Gastroesophageal sphincter (tissue), 4 donors: ENCODE measurements around the gene C17orf67. TPM values are rescaled to one million over a fixed set of nuclear protein-coding genes. Genes with fewer than 3 reads are reported as not detected.

Source experiments
- ATAC-seq: fragments of 150-250 bp; one replicate; pipeline ENCODE4 v1.9.1; 2016; ENCODE audit warnings: mild to moderate bottlenecking, moderate library complexity
- H3K27ac ChIP-seq, 4 donors: fragments of 200-600 bp; sonication (generic) in 3 of 4; 1 replicate in 3 of 4; 2 replicates in 1 of 4; pipeline ENCODE4 v1.5.1; 2016 to 2019
- H3K27me3 ChIP-seq: fragments of 200-600 bp; sonication (generic); one replicate; pipeline ENCODE4 v1.5.1; 2019
- H3K36me3 ChIP-seq, 2 donors: fragments of 200-600 bp; sonication (generic); one replicate each; pipeline ENCODE4 v1.5.1; 2019; ENCODE audit warnings: control low read depth in 1 of 2
- H3K4me1 ChIP-seq, 3 donors: fragments of 200-600 bp; sonication (generic); 1 replicate in 2 of 3; 2 replicates in 1 of 3; pipeline ENCODE4 v1.5.1; 2016 to 2019; ENCODE audit warnings: control low read depth in 2 of 3
- H3K4me3 ChIP-seq, 2 donors: fragments of 200-600 bp; sonication (generic); one replicate each; pipeline ENCODE4 v1.5.1; 2019; ENCODE audit warnings: mild to moderate bottlenecking in 1 of 2, moderate library complexity in 1 of 2
- H3K9me3 ChIP-seq, 3 donors: fragments of 200-600 bp; sonication (generic); one replicate each; pipeline ENCODE4 v1.5.1; 2017 to 2019; ENCODE audit warnings: control low read depth in 2 of 3
- EP300 ChIP-seq: sonication (generic); formaldehyde crosslinking; IDR thresholded peaks from one replicate; pipeline ENCODE4 v1.6.1; 2017; ENCODE audit warnings: antibody characterized with exemption, mild to moderate bottlenecking
- POLR2A ChIP-seq, 2 donors: fragments of 450-650 bp; IDR thresholded peaks; one replicate each; pipeline ENCODE4 v1.6.1; 2017; ENCODE audit warnings: antibody characterized with exemption in 2 of 2, mild to moderate bottlenecking in 2 of 2, moderate library complexity in 1 of 2
- POLR2AphosphoS5 ChIP-seq: sonication (generic); formaldehyde crosslinking; IDR thresholded peaks from one replicate; pipeline ENCODE4 v1.6.1; 2017; ENCODE audit warnings: antibody characterized with exemption
- WGBS, 2 donors: methylation state at CpG; one replicate each; pipeline ENCODE4 v1.1.5; 2018; ENCODE audit warnings: low coverage in 1 of 2; 5-methylcytosine and 5-hydroxymethylcytosine counted together
- total RNA-seq, 4 donors: library from RNA; depleted of rRNA; stranded (reverse); fragments of >200 nt; gene quantifications; one replicate each; pipeline ENCODE4 v1.1.0, GENCODE V29; 2016
- TF ChIP-seq, protein P1 (sequence below), 4 experiments: fragments of 200-600 bp in 2 of 4; fragments of 450-650 bp in 2 of 4; sonication (generic) in 1 of 4; IDR thresholded peaks; one replicate each; pipeline ENCODE4 v1.5.1; 2017 to 2019; ENCODE audit warnings: antibody characterized with exemption in 4 of 4, mild to moderate bottlenecking in 2 of 4, moderate library complexity in 2 of 4

C17orf67 gene
- total RNA-seq, 4 donors from 2014 or later = 1.1 to 3.5 (median 2.3) TPM

DNA sequence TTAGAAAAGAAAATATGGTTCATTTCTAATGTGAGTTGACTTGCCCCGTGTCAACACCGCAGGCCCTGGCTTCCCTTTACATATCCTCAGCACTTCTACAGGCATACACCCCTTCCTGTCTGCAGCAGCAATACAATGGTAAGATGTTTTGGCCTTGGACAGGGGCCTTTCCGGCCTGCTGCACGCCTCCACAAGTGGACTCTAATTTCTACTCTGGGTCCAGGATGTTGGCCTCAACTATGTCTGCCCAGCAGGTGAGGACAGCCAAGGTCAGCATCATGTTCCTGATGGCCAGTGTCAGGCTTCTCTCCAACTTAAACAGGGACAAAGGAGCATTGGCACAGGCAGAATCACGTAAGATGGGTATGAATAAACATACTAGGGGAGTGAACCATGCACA is 11.0 kb downstream of the C17orf67 start:
- H3K27me3 ChIP-seq = no peaks in the 10 kb centered on the region
- no peak overlapping the region for H3K27ac ChIP-seq
- H3K36me3 ChIP-seq = peaks cover 0 to 7% of the 10 kb centered on the region in 2 donors
- H3K4me1 ChIP-seq = peaks cover 0 to 12% (median 4%) of the 10 kb centered on the region in 3 donors
- no peak overlapping the region for H3K4me3 ChIP-seq
- 64 to 68% methylated on average over 5 of the region's 5 CpGs for WGBS, 2 donors
- no peak for TF ChIP-seq POLR2AphosphoS5
- no peak for TF ChIP-seq EP300
- no peak for TF ChIP-seq POLR2A (IDR thresholded peaks at IDR 0.05)
- TF ChIP-seq, protein P1, sequence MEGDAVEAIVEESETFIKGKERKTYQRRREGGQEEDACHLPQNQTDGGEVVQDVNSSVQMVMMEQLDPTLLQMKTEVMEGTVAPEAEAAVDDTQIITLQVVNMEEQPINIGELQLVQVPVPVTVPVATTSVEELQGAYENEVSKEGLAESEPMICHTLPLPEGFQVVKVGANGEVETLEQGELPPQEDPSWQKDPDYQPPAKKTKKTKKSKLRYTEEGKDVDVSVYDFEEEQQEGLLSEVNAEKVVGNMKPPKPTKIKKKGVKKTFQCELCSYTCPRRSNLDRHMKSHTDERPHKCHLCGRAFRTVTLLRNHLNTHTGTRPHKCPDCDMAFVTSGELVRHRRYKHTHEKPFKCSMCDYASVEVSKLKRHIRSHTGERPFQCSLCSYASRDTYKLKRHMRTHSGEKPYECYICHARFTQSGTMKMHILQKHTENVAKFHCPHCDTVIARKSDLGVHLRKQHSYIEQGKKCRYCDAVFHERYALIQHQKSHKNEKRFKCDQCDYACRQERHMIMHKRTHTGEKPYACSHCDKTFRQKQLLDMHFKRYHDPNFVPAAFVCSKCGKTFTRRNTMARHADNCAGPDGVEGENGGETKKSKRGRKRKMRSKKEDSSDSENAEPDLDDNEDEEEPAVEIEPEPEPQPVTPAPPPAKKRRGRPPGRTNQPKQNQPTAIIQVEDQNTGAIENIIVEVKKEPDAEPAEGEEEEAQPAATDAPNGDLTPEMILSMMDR (IDR thresholded peaks at IDR 0.05) = no peak
- no peak for ATAC-seq
- H3K9me3 ChIP-seq = no peaks in the 10 kb centered on the region

DNA sequence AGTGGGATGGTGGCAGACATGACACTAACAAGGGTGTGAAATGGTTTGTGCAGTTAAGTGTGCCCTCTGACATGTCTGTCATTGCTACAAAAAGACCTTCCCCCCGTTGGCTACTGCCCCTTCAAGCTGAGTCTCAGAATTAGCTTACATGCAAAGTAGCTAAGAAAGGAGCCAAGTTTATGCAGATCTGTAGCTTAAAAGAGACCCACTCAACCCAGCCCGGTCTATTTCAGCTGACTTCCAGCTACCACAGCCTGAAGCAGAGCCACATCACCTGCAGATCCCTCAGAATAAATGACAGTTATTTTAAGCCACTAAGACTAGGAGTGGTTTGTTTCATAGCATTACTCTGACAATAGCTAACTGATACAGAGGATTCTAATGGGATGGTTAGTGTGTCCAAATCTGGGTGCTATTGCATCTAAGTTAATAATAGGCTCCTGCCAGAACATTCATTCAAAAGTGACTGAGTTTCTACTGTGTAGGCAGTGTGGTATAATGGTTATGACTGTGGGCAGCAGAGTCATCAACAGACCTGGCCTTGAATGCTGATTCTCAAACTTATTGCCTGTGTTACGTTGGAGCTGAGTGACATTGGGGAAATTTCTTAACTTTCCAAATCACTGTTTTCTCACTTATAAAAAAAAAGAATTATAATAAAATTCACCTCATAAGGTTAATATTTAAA is 11.7 kb downstream of the C17orf67 start:
- TF ChIP-seq, protein P1 (IDR thresholded peaks at IDR 0.05) = no peak
- TF ChIP-seq POLR2AphosphoS5 (no peak), POLR2A (IDR thresholded peaks at IDR 0.05) (no peak), EP300 (no peak)
- WGBS, 2 donors = 86% methylated on average over 2 to 3 of the region's 3 CpGs
- Histone ChIP-seq H3K4me3 (no peak overlapping the region), H3K9me3 (no peaks in the 10 kb centered on the region), H3K27me3 (no peaks in the 10 kb centered on the region), H3K27ac (no peak overlapping the region), H3K36me3 (peaks cover 0 to 3% of the 10 kb centered on the region in 2 donors), H3K4me1 (peaks cover 0 to 12% (median 4%) of the 10 kb centered on the region in 3 donors)
- no peak for ATAC-seq

DNA sequence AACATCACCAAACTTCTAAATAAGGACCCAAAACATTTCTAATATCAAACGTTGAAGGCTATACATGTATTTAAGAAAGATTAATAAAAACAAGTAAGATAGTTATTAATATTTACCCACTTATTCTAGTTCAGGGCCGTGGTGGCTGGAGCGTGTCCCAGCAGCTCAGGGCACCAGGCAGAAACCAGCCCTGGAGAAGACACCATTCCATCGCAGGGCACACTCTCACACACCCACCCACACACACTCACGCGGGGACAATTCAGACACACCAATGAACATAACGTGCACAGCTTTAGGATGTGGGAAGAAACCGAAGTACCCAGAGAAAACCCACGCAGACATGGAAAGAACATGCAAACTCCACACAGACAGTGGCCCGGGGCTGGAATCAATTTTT is 13.5 kb downstream of the C17orf67 start:
- Histone ChIP-seq H3K27me3 (no peaks in the 10 kb centered on the region), H3K4me3 (no peak overlapping the region), H3K36me3 (peaks cover 0 to 3% of the 10 kb centered on the region in 2 donors), H3K27ac (no peak overlapping the region), H3K4me1 (peaks cover 0 to 12% (median 4%) of the 10 kb centered on the region in 3 donors), H3K9me3 (no peaks in the 10 kb centered on the region)
- TF ChIP-seq EP300 = no peak
- no peak for TF ChIP-seq POLR2A (IDR thresholded peaks at IDR 0.05)
- TF ChIP-seq, protein P1 (IDR thresholded peaks at IDR 0.05) = no peak
- no peak for TF ChIP-seq POLR2AphosphoS5
- WGBS, 2 donors = 78 to 88% methylated on average over 10 of the region's 10 CpGs
- ATAC-seq = no peak

DNA sequence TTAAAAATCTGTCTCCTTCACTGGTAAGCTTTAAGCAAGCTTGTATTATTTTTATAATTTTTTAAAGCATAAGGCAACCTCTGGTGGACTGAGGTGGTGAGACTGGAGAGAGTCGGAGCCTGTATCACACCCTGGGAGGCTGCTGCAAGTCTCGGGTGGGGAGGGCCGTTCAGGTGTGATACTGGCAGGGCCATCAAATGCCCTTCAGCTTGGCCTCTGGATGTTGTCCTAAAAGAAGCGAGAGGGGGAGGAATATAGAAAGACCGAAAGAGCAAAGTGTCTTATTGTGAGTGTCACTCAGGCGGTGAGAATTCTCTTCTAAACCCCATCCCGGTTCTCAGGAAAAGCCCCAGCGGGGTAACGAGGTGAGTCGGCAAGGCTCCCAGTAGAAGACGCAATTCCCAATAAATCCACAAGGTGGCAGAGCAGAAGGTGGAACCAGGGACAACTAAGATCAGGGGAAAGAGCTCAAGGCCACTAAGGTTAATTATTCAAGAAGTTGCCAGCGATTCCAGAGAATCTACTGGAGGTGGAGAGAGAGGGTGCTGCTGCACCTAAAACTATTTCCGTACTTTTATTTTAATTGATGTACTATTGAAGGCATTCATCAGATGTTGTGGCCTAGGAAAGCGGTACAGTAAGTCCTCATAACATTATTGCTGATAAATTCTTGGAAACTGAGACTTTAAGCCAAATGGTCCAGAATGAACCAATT is 14.1 kb downstream of the C17orf67 start:
- Histone ChIP-seq H3K36me3 (peaks cover 0 to 2% of the 10 kb centered on the region in 2 donors), H3K4me3 (no peak overlapping the region), H3K27ac (no peak overlapping the region), H3K27me3 (no peaks in the 10 kb centered on the region), H3K4me1 (peaks cover 0 to 12% (median 4%) of the 10 kb centered on the region in 3 donors), H3K9me3 (no peaks in the 10 kb centered on the region)
- peak; percentile 61 for ATAC-seq
- TF ChIP-seq, protein P1 (IDR thresholded peaks at IDR 0.05) = peak; percentile 80 to 91 (median 85)
- no peak for TF ChIP-seq POLR2AphosphoS5
- WGBS, 2 donors = 18 to 22% methylated on average over 6 to 13 of the region's 14 CpGs

DNA sequence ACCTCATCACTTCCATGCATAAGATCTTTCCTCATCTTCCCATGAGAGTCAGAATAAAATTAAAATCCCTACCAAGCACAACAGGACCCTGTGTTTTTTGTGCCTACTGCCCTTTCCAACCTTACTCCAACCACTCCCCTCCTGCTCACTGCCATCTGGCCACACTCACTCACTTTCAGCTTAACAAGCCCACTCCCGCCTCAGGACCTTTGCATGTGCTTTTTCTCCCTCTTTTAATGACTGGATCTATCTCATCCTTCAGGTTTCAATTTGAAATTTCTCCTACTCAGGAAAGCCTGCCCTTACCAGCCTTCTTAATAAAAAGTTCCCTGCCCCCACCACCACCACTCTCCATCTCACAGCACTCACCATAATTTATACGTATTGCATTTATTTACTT is 14.7 kb downstream of the C17orf67 start:
- 71 to 92% methylated on average over 2 of the region's 2 CpGs for WGBS, 2 donors
- Histone ChIP-seq H3K9me3 (no peaks in the 10 kb centered on the region), H3K27me3 (no peaks in the 10 kb centered on the region), H3K4me1 (peaks cover 0 to 12% (median 4%) of the 10 kb centered on the region in 3 donors), H3K36me3 (no peaks in the 10 kb centered on the region), H3K27ac (no peak overlapping the region), H3K4me3 (no peak overlapping the region)
- TF ChIP-seq POLR2A (IDR thresholded peaks at IDR 0.05) = no peak
- TF ChIP-seq, protein P1 (IDR thresholded peaks at IDR 0.05) = no peak
- TF ChIP-seq EP300 = no peak
- no peak for TF ChIP-seq POLR2AphosphoS5
- ATAC-seq = no peak
